MM.1S (cell line): ENCODE results near the gene KLHDC7B.

ENCODE experiments used
- DNase-seq: peaks from one replicate; pipeline ENCODE4 v3.0.0-alpha.2; 2015
- H2AFZ ChIP-seq: fragments of 300-600 bp; sonication (generic); 2 replicates; pipeline ENCODE4 v1.6.0; 2016; ENCODE audit warnings: antibody characterized with exemption, low read length
- H3F3A ChIP-seq: fragments of 300-600 bp; sonication (generic); 2 replicates; pipeline ENCODE4 v1.6.1; 2016; ENCODE audit warnings: mild to moderate bottlenecking, antibody characterized with exemption, low read length, moderate library complexity, mixed read lengths; ENCODE audit not compliant: insufficient read depth
- H3K27ac ChIP-seq: fragments of 300-600 bp; sonication (generic); 2 replicates; pipeline ENCODE4 v1.5.1; 2016; ENCODE audit warnings: mild to moderate bottlenecking, low read length
- H3K27me3 ChIP-seq: fragments of 300-600 bp; sonication (generic); replicated peaks from 2 replicates; pipeline ENCODE4 v1.6.0; 2016; ENCODE audit warnings: low read length; ENCODE audit not compliant: insufficient read depth
- H3K36me3 ChIP-seq: fragments of 300-600 bp; sonication (generic); replicated peaks from 2 replicates; pipeline ENCODE4 v1.6.1; 2016; ENCODE audit warnings: mild to moderate bottlenecking, low read length, mixed read lengths; ENCODE audit not compliant: insufficient read depth
- H3K4me1 ChIP-seq: fragments of 300-600 bp; sonication (generic); 2 replicates; pipeline ENCODE4 v1.6.1; 2016; ENCODE audit warnings: low read length, mixed read lengths
- H3K4me2 ChIP-seq: fragments of 300-600 bp; sonication (generic); 2 replicates; pipeline ENCODE4 v1.6.0; 2016; ENCODE audit warnings: low read depth, low read length
- H3K4me3 ChIP-seq: fragments of 300-600 bp; sonication (generic); 2 replicates; pipeline ENCODE4 v1.5.1; 2016; ENCODE audit warnings: low read length, mixed read lengths
- H3K79me2 ChIP-seq: fragments of 300-600 bp; sonication (generic); 2 replicates; pipeline ENCODE4 v1.6.1; 2016; ENCODE audit warnings: mixed run types, low read length, mixed read lengths
- H3K9ac ChIP-seq: fragments of 300-600 bp; sonication (generic); 2 replicates; pipeline ENCODE4 v1.6.1; 2016; ENCODE audit warnings: low read length, mixed read lengths
- H3K9me2 ChIP-seq: fragments of 300-600 bp; sonication (generic); replicated peaks from 2 replicates; pipeline ENCODE4 v1.6.1; 2016; ENCODE audit warnings: mild to moderate bottlenecking, low read length, mixed read lengths; ENCODE audit not compliant: insufficient read depth
- H3K9me3 ChIP-seq: fragments of 300-600 bp; sonication (generic); replicated peaks from 2 replicates; pipeline ENCODE4 v1.6.1; 2016; ENCODE audit warnings: mild to moderate bottlenecking, low read length, mixed read lengths; ENCODE audit not compliant: insufficient read depth
- H4K20me1 ChIP-seq: fragments of 300-600 bp; sonication (generic); 2 replicates; pipeline ENCODE4 v1.6.1; 2016; ENCODE audit warnings: mild to moderate bottlenecking, low read length, moderate library complexity, mixed read lengths; ENCODE audit not compliant: insufficient read depth
- EZH2 ChIP-seq: fragments of 300-600 bp; sonication (generic); optimal IDR thresholded peaks from 2 replicates; pipeline ENCODE3; 2017; ENCODE audit warnings: low read depth, mild to moderate bottlenecking, antibody characterized with exemption, low read length, mixed read lengths
- EZH2phosphoT487 ChIP-seq: fragments of 300-600 bp; sonication (generic); IDR thresholded peaks from 2 replicates; pipeline ENCODE4 v1.6.1; 2018; ENCODE audit warnings: antibody characterized with exemption, low read length
- TF ChIP-seq, protein P1 (sequence below): fragments of 300-600 bp; sonication (generic); IDR thresholded peaks from 2 replicates; pipeline ENCODE4 v1.5.1; 2016; ENCODE audit warnings: antibody characterized with exemption, low read length, mixed read lengths

The KLHDC7B gene

DNA sequence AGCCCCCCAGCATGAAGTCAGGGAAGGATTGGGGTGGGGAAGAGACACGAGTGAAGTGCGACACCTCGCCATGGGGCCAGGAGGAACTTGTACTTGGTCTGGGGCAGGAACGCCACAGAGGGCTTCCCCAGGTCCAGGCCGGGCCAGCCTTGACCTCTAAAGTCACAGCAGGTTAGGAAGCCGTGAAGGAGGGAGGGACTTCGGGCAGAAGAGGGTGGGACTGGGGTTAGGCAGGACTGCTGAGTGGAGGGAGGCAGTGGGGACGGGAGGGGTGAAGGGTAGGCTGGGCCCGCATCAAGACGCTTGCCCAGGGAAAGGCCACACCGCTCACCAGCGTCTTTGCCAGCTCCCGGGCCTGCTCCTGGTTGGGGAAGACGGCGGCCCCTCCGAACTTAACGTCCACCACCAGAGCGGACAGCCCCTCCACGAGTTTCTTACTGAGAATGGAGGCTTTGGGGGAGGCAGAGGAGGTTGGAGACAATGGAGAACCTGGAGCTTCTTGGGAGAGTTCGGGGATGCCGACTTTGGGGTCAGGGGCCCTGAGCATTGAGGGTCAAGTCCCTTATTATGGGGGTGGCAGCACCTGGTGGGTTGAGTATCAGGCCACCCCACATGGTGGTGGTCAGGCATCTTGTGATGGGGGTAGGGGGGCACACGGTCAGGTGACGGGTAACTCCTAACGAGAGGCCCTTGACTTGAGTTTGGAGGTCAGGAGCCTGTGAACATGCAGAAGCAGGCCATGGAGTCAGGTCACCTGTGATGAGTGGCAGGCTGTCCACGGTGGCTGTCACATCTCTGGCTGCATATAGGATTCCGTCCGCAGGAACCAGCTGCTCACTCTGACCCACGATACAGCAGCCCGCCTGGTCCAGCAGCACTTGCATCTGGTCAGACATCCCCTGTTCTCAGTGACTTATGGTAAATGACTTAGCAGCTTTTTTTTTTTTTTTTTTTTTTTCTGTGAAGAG is 18.6 kb upstream of the KLHDC7B start:
- no peaks in the 10 kb centered on the region for H3K9me2 ChIP-seq
- no peaks in the 10 kb centered on the region for H4K20me1 ChIP-seq
- H3K4me2 ChIP-seq: peak overlapping the region; percentile 91
- H3K27ac ChIP-seq: peak overlapping the region; percentile 87
- peaks cover 35% of the 10 kb centered on the region for H3K79me2 ChIP-seq
- H3K36me3 ChIP-seq: no peaks in the 10 kb centered on the region
- H3K9me3 ChIP-seq: no peaks in the 10 kb centered on the region
- H3K9ac ChIP-seq: peak overlapping the region; percentile 92
- peaks cover 30% of the 10 kb centered on the region for H3K4me1 ChIP-seq
- peaks cover 26% of the 10 kb centered on the region for H3F3A ChIP-seq
- TF ChIP-seq EZH2 (no peak), EZH2phosphoT487 (no peak)
- TF ChIP-seq, protein P1, sequence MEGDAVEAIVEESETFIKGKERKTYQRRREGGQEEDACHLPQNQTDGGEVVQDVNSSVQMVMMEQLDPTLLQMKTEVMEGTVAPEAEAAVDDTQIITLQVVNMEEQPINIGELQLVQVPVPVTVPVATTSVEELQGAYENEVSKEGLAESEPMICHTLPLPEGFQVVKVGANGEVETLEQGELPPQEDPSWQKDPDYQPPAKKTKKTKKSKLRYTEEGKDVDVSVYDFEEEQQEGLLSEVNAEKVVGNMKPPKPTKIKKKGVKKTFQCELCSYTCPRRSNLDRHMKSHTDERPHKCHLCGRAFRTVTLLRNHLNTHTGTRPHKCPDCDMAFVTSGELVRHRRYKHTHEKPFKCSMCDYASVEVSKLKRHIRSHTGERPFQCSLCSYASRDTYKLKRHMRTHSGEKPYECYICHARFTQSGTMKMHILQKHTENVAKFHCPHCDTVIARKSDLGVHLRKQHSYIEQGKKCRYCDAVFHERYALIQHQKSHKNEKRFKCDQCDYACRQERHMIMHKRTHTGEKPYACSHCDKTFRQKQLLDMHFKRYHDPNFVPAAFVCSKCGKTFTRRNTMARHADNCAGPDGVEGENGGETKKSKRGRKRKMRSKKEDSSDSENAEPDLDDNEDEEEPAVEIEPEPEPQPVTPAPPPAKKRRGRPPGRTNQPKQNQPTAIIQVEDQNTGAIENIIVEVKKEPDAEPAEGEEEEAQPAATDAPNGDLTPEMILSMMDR: no peak
- DNase-seq: no peak
- H2AFZ ChIP-seq: peak overlapping the region; percentile 23; the same call in 1 of the 2 replicates
- peak overlapping the region; percentile 88 for H3K4me3 ChIP-seq
- peaks cover 9% of the 10 kb centered on the region; the same call in 1 of the 2 replicates for H3K27me3 ChIP-seq

- Histone ChIP-seq H4K20me1 (no peaks in the 10 kb centered on the region), H3K27me3 (peaks cover 9% of the 10 kb centered on the region; the same call in 1 of the 2 replicates), H3K4me2 (no peak overlapping the region)
These were observed 17.6 kb upstream of the KLHDC7B start for GRCh38 chr22:50527921-50528681.

GRCh38 chr22:50528682-50529415 is 16.9 kb upstream of the KLHDC7B start:
- no peak for DNase-seq
- H3K9me3 ChIP-seq: no peaks in the 10 kb centered on the region
- peaks cover 9% of the 10 kb centered on the region; the same call in 1 of the 2 replicates for H3K27me3 ChIP-seq

More at GRCh38 chr22:50527921-50528681, 17.6 kb upstream of the KLHDC7B start:
- DNase-seq: no peak
- Histone ChIP-seq H3K4me3 (no peak overlapping the region), H3K79me2 (peaks cover 26% of the 10 kb centered on the region), H3K4me1 (peaks cover 29% of the 10 kb centered on the region), H3K27ac (no peak overlapping the region), H3K36me3 (no peaks in the 10 kb centered on the region), H3K9ac (no peak overlapping the region), H3F3A (peaks cover 30% of the 10 kb centered on the region), H2AFZ (no peak overlapping the region), H3K9me2 (no peaks in the 10 kb centered on the region), H3K9me3 (no peaks in the 10 kb centered on the region)
- TF ChIP-seq, protein P1: no peak
- TF ChIP-seq EZH2phosphoT487: no peak
- no peak for TF ChIP-seq EZH2

More at GRCh38 chr22:50528682-50529415, 16.9 kb upstream of the KLHDC7B start:
- Histone ChIP-seq H3K36me3 (no peaks in the 10 kb centered on the region), H2AFZ (no peak overlapping the region), H3K4me1 (peaks cover 24% of the 10 kb centered on the region), H3K9me2 (no peaks in the 10 kb centered on the region), H3K27ac (no peak overlapping the region), H3K9ac (no peak overlapping the region), H3K79me2 (peaks cover 18% of the 10 kb centered on the region), H3K4me3 (no peak overlapping the region), H3F3A (peaks cover 30% of the 10 kb centered on the region), H3K4me2 (no peak overlapping the region), H4K20me1 (no peaks in the 10 kb centered on the region)
- no peak for TF ChIP-seq EZH2phosphoT487
- no peak for TF ChIP-seq EZH2
- TF ChIP-seq, protein P1: no peak
